PC-9 (cell line): ENCODE data around the gene CD180. TPM values are rescaled to one million over a fixed set of nuclear protein-coding genes. Genes with fewer than 3 reads are reported as not detected.

Source experiments
- BruUV-seq: library from RNA; stranded (reverse); fragments of 400-500 nt; replicated peaks from 2 replicates; lab custom pipeline; 2021; lab: Mats Ljungman, UMichigan
- CTCF ChIA-PET: fragments of 300-600 bp; sonication (Branson Sonifier 250); formaldehyde crosslinking; loops from one replicate; lab custom pipeline; 2022; ENCODE audit warnings: antibody characterized with exemption; lab: Charles Lee
- POLR2A ChIA-PET: fragments of 300-600 bp; sonication (Branson Sonifier 250); formaldehyde crosslinking; loops from one replicate; lab custom pipeline; 2022; ENCODE audit warnings: antibody characterized with exemption; ENCODE audit not compliant: unreplicated experiment; lab: Charles Lee
- DNase-seq, 2 experiments: peaks; one replicate each; pipeline versions ENCODE4 v3.0.0 to v3.0.0-alpha.2; 2015 to 2022; ENCODE audit warnings: mixed read lengths in 1 of 2
- H2AFZ ChIP-seq: fragments of 200-600 bp; sonication (generic); 2 replicates; pipeline ENCODE4 v1.8.1; 2017; ENCODE audit warnings: antibody characterized with exemption
- H3F3A ChIP-seq: fragments of 200-600 bp; sonication (generic); 2 replicates; pipeline ENCODE4 v1.8.1; 2017; ENCODE audit warnings: antibody characterized with exemption, mild to moderate bottlenecking, low read depth; ENCODE audit not compliant: insufficient read depth
- H3K27ac ChIP-seq: fragments of 200-600 bp; sonication (generic); 2 replicates; pipeline ENCODE4 v1.6.1; 2016; ENCODE audit warnings: mixed run types
- H3K27me3 ChIP-seq: fragments of 200-600 bp; sonication (generic); 2 replicates; pipeline ENCODE4 v1.6.1; 2016; ENCODE audit warnings: low read depth, mixed run types; ENCODE audit not compliant: insufficient read depth
- H3K36me3 ChIP-seq: fragments of 200-600 bp; sonication (generic); 2 replicates; pipeline ENCODE4 v1.6.1; 2016; ENCODE audit warnings: low read depth, mixed run types
- H3K4me1 ChIP-seq: fragments of 200-600 bp; sonication (generic); replicated peaks from 2 replicates; pipeline ENCODE4 v1.6.1; 2016; ENCODE audit warnings: mixed run types; ENCODE audit not compliant: insufficient read depth
- H3K4me2 ChIP-seq: fragments of 200-600 bp; sonication (generic); 2 replicates; pipeline ENCODE4 v1.6.1; 2017; ENCODE audit warnings: mixed run types
- H3K4me3 ChIP-seq: fragments of 200-600 bp; sonication (generic); 2 replicates; pipeline ENCODE4 v1.6.1; 2016; ENCODE audit warnings: mixed run types
- H3K79me2 ChIP-seq: fragments of 200-600 bp; sonication (generic); 2 replicates; pipeline ENCODE4 v1.6.1; 2017; ENCODE audit warnings: low read depth, mixed run types
- H3K9me2 ChIP-seq: fragments of 200-600 bp; sonication (generic); 2 replicates; pipeline ENCODE4 v1.8.1; 2017; ENCODE audit warnings: mild to moderate bottlenecking; ENCODE audit not compliant: insufficient read depth
- H3K9me3 ChIP-seq: fragments of 200-600 bp; sonication (generic); 2 replicates; pipeline ENCODE4 v1.8.1; 2016; ENCODE audit warnings: low read depth; ENCODE audit not compliant: insufficient read depth
- H4K20me1 ChIP-seq: fragments of 200-600 bp; sonication (generic); 2 replicates; pipeline ENCODE4 v1.8.1; 2017; ENCODE audit not compliant: insufficient read depth
- CTCF ChIP-seq: fragments of 200-600 bp; sonication (generic); conservative IDR thresholded peaks from 2 replicates; pipeline ENCODE4 v1.6.1; 2017; ENCODE audit warnings: mixed run types, antibody characterized with exemption, mild to moderate bottlenecking, moderate library complexity
- EZH2 ChIP-seq: fragments of 200-600 bp; sonication (generic); IDR thresholded peaks from 2 replicates; pipeline ENCODE4 v1.8.0; 2017; ENCODE audit warnings: antibody characterized with exemption, low read depth
- intact Hi-C: fragments of 100-400 bp; cut with micrococcal nuclease; formaldehyde crosslinking; loops from one replicate; pipeline ENCODE4 v1.10.0; 2022; ENCODE audit not compliant: unreplicated experiment
- total RNA-seq: library from RNA; stranded (reverse); gene quantifications from 2 replicates; pipeline ENCODE4 v1.2.3, GENCODE V29; 2021

The CD180 gene
- total RNA-seq, 1 experiment from 2014 or later: not detected

- Histone ChIP-seq H3F3A (peaks cover 8% of the 10 kb centered on the region; the same call in 1 of the 2 replicates), H4K20me1 (no peaks in the 10 kb centered on the region), H3K9me2 (no peaks in the 10 kb centered on the region), H3K4me1 (peaks cover 5% of the 10 kb centered on the region; the same call in 1 of the 2 replicates), H3K9me3 (no peaks in the 10 kb centered on the region), H3K36me3 (peaks cover 27% of the 10 kb centered on the region; the same call in 1 of the 2 replicates), H2AFZ (no peak overlapping the region), H3K27me3 (no peaks in the 10 kb centered on the region), H3K79me2 (no peaks in the 10 kb centered on the region), H3K4me3 (no peak overlapping the region), H3K27ac (no peak overlapping the region), H3K4me2 (no peak overlapping the region)
- ChIA-PET CTCF (no interaction called here), POLR2A (no interaction called here)
- TF ChIP-seq EZH2 (no peak), CTCF (no peak)
- intact Hi-C loops: loop anchor here (5.0 kb wide), 3 partner anchors 167 to 342 kb away; no protein-coding TSS in a partner anchor
- no TSS peak for BruUV-seq
- DNase-seq: no peak
Observed at GRCh38 chr5:67154556-67155206, 41.9 kb downstream of the CD180 start.

GRCh38 chr5:67153292-67153691 is 43.3 kb downstream of the CD180 start:
- Histone ChIP-seq H3K9me3 (no peaks in the 10 kb centered on the region), H2AFZ (no peak overlapping the region), H3K27ac (no peak overlapping the region), H3K36me3 (peaks cover 27% of the 10 kb centered on the region; the same call in 1 of the 2 replicates), H3F3A (peaks cover 8% of the 10 kb centered on the region; the same call in 1 of the 2 replicates), H3K79me2 (no peaks in the 10 kb centered on the region), H3K27me3 (no peaks in the 10 kb centered on the region), H4K20me1 (no peaks in the 10 kb centered on the region), H3K4me2 (no peak overlapping the region), H3K4me3 (no peak overlapping the region), H3K9me2 (no peaks in the 10 kb centered on the region), H3K4me1 (no peaks in the 10 kb centered on the region; the same call in 1 of the 2 replicates)
- TF ChIP-seq CTCF (no peak), EZH2 (no peak)
- BruUV-seq: no TSS peak
- CTCF ChIA-PET: no interaction called here
- POLR2A ChIA-PET: no interaction called here
- no peak for DNase-seq
- intact Hi-C loops: loop anchor here (5.0 kb wide), 3 partner anchors 166 to 341 kb away; no protein-coding TSS in a partner anchor

GRCh38 chr5:67152400-67152799 is 44.2 kb downstream of the CD180 start:
- Histone ChIP-seq H3K27me3 (no peaks in the 10 kb centered on the region), H3K27ac (no peak overlapping the region), H3K79me2 (no peaks in the 10 kb centered on the region), H3F3A (peaks cover 8% of the 10 kb centered on the region; the same call in 1 of the 2 replicates), H3K36me3 (peaks cover 27% of the 10 kb centered on the region; the same call in 1 of the 2 replicates), H2AFZ (no peak overlapping the region), H3K4me1 (no peaks in the 10 kb centered on the region; the same call in 1 of the 2 replicates), H3K9me2 (no peaks in the 10 kb centered on the region), H3K4me2 (no peak overlapping the region), H4K20me1 (no peaks in the 10 kb centered on the region), H3K4me3 (no peak overlapping the region), H3K9me3 (no peaks in the 10 kb centered on the region)
- ChIA-PET POLR2A (interaction anchor here (0.6 kb wide), 1 partner anchor 193 kb away, joined by 3 read pairs; no protein-coding TSS in a partner anchor), CTCF (no interaction called here)
- intact Hi-C loops: loop anchor here (5.0 kb wide), 3 partner anchors 165 to 340 kb away; no protein-coding TSS in a partner anchor
- DNase-seq: no peak
- no TSS peak for BruUV-seq
- TF ChIP-seq EZH2 (no peak), CTCF (no peak)
